HG02798 (cell line): ENCODE measurements around the gene C16orf95.

Experiments
- ATAC-seq: cut with Tn5 transposase; IDR thresholded peaks from one replicate; pipeline ENCODE4 v1.9.1; 2021; ENCODE audit warnings: mild to moderate bottlenecking; ENCODE audit not compliant: unreplicated experiment, poor library complexity

C16orf95 gene

DNA sequence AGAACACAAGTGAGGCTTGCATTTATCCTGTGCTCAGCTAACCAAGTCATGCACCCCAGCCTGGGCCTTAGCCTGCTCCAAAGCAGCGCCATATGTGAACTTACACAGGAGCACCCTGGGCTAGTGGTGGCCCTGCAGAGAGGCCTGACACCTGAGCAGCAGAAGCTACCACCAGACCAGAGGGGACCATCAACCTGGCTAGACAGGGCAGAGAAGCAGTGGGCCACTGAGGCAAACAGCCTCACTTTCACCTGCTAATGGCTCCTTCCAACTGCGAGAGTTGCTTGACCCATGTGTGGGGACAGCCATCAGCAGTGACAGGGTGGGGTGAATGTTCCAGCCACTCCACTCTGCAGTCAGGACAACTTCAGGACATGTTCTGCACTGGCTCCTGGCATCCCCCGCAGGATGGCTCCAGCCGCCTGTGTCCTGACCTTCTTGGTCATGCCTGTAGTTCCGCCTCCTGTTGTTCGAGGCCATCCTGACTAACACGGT lies 2.9 kb upstream of the C16orf95 start:
- no peak for ATAC-seq

GRCh38 chr16:87319011-87319410 lies 1.8 kb upstream of the C16orf95 start:
- no peak for ATAC-seq

DNA sequence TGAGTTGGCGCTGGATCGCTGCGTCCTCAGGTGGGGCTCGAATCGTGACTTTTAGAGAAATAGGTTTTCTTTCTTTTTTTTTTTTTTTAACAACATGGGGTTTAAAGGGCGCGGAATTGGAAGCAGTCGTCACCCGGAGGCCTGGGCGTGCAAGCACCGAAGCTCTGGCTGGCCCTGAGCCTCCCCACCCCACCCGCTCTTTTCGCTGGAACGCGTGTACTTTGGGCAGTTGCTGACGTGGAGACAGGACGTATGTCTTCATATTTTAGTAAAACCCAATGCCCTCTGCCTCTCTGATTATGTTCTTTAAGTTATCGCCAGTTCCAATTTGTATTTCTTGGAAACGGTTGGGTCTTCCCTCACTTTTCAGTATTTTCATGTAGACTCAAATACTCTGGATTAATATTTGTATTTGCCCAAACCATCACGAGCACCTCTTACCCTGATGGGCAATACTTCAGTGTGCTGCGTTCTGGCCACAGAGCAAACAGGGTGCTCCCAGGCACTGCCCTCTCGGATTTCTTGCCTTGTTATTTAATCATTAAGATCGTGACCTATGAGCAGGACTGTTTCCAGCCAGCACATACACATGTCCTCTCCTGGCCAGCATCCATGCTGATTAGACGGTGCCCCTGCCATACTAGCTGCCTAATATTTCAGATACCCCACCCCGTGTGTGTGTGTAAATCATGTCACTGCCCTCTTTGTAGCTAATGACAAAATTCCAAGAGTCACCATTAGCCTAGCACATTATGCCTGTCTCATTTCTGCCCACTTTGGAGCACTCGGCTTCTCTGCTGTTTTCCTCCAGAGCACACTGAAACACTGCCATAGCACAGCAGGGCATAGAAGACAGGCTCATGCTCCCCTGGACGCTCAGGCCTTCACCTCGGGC lies 805 bp upstream of the C16orf95 start:
- ATAC-seq = peak; percentile 12

DNA sequence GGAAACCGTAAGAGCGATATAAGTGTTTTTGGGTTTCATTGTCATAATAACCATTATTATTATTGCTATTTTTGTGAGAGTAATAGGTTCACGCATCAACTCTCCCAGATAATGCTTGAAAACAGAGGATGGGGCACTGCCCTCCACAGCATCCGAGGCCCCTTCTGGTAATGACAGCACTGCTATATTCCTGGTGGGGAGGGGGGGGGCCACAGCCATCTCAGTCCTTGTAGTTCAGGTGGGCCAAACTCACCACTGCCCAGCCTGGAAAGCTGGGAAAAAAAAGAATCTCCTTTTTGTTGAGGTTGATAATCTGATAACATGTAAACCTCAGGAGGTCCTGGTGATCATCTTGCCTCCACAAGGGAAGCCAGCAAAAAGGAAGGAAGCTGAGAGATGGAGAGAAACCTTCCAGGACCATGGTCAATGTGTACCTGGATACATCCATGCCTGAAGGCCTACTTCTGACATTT lies 706 bp downstream of the C16orf95 start:
- no peak for ATAC-seq

DNA sequence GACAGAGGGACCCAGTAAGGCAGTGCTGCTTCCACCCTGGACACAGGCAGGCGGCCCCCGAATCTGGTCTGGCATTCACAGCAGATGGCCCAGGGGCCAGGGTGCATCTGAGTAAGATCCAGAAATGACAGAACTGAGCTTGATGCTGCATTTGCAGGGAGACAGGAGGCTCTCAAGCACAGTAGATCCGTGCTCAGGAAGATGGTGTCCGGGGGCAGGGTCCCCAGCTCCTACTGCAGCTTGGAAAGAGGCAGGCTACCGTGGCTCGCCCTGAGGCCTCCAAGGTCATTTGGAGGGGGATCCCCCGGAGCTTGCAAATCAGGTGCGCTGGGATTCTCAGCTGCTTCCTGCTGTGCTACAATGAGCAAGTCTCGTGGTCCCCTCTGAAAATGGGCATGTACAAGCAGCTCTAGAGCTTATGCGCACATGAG lies 2.2 kb downstream of the C16orf95 start:
- ATAC-seq = no peak

GRCh38 chr16:87312008-87312407 lies 5.2 kb downstream of the C16orf95 start:
- ATAC-seq = no peak

DNA sequence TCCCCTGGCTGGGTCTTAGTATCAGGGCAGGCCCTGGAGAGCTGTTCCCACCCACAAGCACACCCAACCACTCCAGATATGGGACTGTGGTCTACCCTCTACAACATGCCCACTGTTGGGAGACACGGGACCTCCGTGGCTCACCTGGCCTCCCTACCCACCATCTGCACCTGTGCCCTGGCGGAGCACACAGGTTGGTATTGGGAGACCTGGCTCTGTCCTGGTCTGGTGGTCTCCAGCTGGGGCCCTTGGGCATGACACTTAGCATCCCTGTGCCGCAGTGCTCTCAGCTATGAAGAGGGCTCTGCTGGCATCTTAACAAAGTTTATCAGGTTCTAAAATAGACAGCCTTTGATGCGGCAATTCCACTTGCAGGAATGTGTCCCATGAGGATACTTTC lies 5.8 kb downstream of the C16orf95 start:
- ATAC-seq = no peak

- no peak for ATAC-seq
Observed at GRCh38 chr16:87310610-87311009, 6.6 kb downstream of the C16orf95 start.

- ATAC-seq = no peak
Observed at GRCh38 chr16:87309620-87310525, 7.3 kb downstream of the C16orf95 start.

DNA sequence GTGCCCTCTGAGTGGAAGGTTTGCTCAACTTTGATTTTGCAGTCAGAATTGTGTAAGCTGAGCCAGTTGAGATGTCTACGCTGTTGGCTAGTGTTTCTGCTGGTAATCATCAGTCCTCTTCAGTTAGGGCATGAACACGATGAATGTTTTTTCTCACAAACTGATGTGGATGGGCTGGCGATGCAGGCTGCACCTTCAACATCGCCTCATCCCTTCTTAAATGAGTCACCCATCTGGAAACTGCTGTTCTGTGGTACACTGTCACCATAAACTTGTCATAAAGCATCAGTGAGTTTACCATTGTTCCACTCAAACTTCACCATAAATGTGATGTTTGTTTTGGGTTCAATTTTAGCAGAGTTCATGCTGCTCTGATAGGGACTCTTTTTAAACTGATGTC lies 8.4 kb downstream of the C16orf95 start:
- ATAC-seq = no peak

GRCh38 chr16:87306516-87306915 lies 10.7 kb downstream of the C16orf95 start:
- no peak for ATAC-seq

DNA sequence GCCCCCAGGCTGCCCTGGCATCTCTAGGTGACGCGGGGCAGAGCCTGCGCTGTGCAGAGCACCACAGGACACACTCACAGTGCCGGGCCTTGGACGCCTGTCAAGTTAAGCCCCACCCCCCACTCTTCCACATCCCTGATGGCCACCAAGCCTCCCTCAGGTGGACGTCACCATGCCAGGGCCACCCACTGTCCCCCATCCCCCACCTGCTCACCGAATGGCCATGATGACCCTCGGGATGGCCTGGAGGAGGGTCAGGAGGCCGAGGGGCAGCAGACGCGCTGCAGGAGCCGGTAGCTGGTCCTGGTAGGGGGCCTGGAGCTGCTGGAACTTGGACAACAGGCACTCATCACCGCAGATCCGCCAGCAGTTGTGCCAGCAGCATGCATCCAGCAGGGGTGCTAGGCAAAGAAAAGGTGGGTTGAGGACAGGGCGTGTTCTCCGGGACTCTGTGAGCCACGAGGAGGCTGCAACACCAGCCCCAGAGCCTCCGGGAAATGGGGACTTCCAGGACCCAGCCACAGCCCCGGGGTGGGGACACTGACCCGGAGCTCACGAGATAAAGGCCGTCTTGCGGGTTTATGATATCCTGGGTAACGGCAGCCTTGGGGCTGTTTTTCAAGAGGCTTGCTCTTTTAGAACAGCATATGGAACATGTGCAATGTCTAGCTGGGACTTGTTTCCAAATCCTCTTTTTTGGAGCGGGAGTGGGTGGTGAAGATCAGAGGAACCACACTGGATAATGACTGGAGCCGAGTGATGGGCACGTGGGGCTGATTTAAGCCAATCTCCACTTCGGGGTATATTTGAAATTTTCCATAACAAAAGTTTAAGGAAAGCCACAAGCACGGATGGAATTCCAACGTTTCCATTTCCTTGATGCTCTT lies 11.4 kb downstream of the C16orf95 start:
- ATAC-seq = no peak

- ATAC-seq = no peak
Observed at GRCh38 chr16:87304951-87305350, 12.2 kb downstream of the C16orf95 start.

DNA sequence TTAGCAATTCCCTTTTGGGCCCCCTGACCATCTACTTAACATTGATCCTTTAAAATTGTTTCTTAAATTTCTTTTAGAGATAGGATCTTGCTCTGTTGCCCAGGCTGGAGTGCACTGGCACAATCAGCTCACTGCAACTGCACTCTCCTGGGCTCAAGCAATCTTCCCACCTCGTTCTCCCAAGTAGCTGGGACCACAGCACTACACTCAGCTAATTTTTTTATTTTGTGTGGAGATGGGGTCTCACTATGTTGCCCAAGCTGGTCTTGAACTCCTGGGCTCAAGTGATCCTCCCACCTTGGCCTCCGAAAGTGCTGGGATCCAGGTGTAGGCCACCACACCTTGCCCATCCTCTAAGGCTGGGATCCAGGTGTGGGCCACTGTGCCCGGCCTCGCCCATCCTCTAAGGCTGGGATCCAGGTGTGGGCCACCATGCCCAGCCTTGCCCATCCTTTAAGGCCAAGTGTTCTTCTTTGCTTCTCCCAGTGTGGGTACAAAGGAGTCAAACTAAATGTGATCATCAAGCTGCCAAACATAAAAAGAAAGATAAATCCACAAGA lies 13.2 kb downstream of the C16orf95 start:
- ATAC-seq = no peak

- ATAC-seq = no peak
Observed at GRCh38 chr16:87303431-87303930, 13.7 kb downstream of the C16orf95 start.

- no peak for ATAC-seq
Observed at GRCh38 chr16:87298857-87299465, 18.2 kb downstream of the C16orf95 start.

DNA sequence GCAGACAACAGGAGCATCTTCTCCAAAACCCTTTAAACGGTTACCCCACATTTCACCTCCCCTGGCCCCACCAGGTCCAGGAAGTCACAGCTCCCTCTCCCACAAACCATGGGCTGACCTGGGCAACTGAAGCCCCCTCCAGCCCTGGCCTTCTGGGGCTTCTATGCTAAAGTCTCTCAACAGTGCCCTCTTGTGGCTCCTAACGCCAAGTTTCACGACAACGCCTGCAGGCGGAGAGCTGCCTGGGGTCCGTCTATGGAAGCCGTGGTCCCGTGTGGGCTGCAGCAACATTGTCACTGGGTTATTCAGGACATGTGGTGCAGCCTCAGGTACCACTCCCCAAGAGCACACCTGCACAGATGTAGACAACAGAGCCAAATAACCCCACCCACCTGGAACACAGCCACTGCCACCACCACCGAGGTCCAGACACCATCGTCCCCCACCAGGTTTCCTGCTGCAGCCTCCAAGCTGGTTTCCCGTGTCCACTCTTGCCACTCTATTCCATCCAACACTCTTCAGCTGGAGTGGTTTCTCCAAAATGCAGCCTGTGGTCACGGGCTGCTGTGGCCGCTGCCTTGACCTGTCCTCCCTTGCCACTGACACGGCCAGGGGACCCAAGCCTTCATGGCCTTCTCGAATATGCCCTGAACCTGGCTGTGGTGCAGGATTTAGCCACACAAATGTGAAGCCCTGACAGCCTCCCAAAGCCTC lies 19.1 kb downstream of the C16orf95 start:
- ATAC-seq = no peak

GRCh38 chr16:87297407-87297806 lies 19.8 kb downstream of the C16orf95 start:
- ATAC-seq = no peak
